Lung (tissue), 12 donors: Measurements from ENCODE around the gene NUFIP1. TPM values are rescaled to one million over a fixed set of nuclear protein-coding genes. Genes with fewer than 3 reads are reported as not detected.
A peak's percentile ranks its signal among the peaks of the same experiment; 100 is the strongest.

ENCODE experiments used
- ATAC-seq: fragments of 200-7000 bp; cut with Tn5 transposase; one replicate; pipeline ENCODE4 v1.9.1; 2020; ENCODE audit warnings: moderate number of reproducible peaks; ENCODE audit not compliant: insufficient read depth, low FRiP score
- DNase-seq, 3 donors: peaks; one replicate each; pipeline ENCODE4 v3.0.0-alpha.2; 2013 to 2017
- H3K27ac ChIP-seq, 2 donors: one replicate each; pipeline ENCODE4 v1.5.1; 2013; ENCODE audit warnings: mild to moderate bottlenecking in 2 of 2, moderate library complexity in 2 of 2, control low read depth in 1 of 2, inconsistent platforms in 1 of 2, low read depth in 1 of 2, low read length in 1 of 2
- H3K27me3 ChIP-seq, 3 donors: one replicate each; pipeline ENCODE4 v1.5.1; 2013; ENCODE audit warnings: low read length in 2 of 3; ENCODE audit not compliant: control insufficient read depth in 3 of 3, insufficient read depth in 3 of 3
- H3K36me3 ChIP-seq, 4 donors: one replicate each; pipeline ENCODE4 v1.5.1; 2013; ENCODE audit warnings: low read length in 4 of 4, mild to moderate bottlenecking in 1 of 4, moderate library complexity in 1 of 4; ENCODE audit not compliant: control insufficient read depth in 4 of 4, insufficient read depth in 4 of 4
- H3K4me1 ChIP-seq, 5 donors: one replicate each; pipeline ENCODE4 v1.5.1; 2013; ENCODE audit warnings: low read length in 5 of 5, mild to moderate bottlenecking in 2 of 5, moderate library complexity in 1 of 5; ENCODE audit not compliant: control insufficient read depth in 5 of 5, insufficient read depth in 5 of 5
- H3K4me3 ChIP-seq: one replicate; pipeline ENCODE4 v1.5.1; 2013; ENCODE audit warnings: mild to moderate bottlenecking, control low read depth, moderate library complexity
- H3K9ac ChIP-seq, 2 donors: one replicate each; pipeline ENCODE4 v1.5.1; 2013; ENCODE audit warnings: low read length in 2 of 2, control low read depth in 1 of 2; ENCODE audit not compliant: insufficient read depth in 1 of 2
- H3K9me3 ChIP-seq, 4 donors: one replicate each; pipeline ENCODE4 v1.5.1; 2013; ENCODE audit warnings: low read length in 3 of 4, mild to moderate bottlenecking in 1 of 4, moderate library complexity in 1 of 4; ENCODE audit not compliant: control insufficient read depth in 4 of 4, insufficient read depth in 3 of 4
- CTCF ChIP-seq: IDR thresholded peaks from 2 replicates; pipeline ENCODE4 v1.5.1; 2012; ENCODE audit warnings: mild to moderate bottlenecking; ENCODE audit errors: control extremely low read depth, extremely low read depth
- WGBS, 2 donors: extraction: QIAGEN DNeasy Blood & Tissue Kit; methylation state at CpG; one replicate each; pipeline ENCODE4 v1.1.7; 2013; 5-methylcytosine and 5-hydroxymethylcytosine counted together
- polyA plus RNA-seq, 2 donors: library from polyadenylated mRNA; stranded (reverse); fragments of 200-250 nt; gene quantifications; one replicate each; pipeline ENCODE4 v1.2.1, GENCODE V29; 2013
- total RNA-seq, 2 donors: library from RNA; depleted of rRNA in 1 of 2; stranded (reverse); fragments of >200 nt in 1 of 2; gene quantifications; one replicate each; pipeline ENCODE4 v1.2.1, GENCODE V29; 2014 to 2021
- donor health status: control.
- donor health status: control.
- donor health status: Bipolar disorder and iron deficiency.
- donor health status: healthy.
- donor health status: DM: yes; HTN: yes; CAD: no.

NUFIP1 gene
- total and polyA plus RNA-seq, 4 donors = 2.9 to 5.0 (median 3.5) TPM

DNA sequence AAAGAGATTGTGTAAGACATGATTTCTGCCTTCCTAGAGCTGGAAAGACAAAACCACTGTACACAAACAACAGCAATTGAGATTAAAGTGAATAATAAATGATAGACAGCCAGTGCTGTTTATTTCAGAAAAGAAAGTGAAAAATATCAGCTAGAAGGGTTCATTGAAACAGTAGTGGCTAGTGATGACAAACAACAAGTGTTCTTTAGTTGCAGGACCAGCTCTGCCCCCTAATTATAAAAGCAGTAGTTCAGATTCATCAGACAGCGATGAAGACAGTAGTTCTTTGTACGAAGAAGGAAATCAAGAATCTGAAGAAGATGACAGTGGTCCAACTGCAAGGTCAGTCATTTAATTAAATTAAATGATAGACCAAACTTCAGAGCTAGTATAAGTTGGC, 14.8 kb upstream of the NUFIP1 start:
- peaks cover 10 to 40% (median 15%) of the 10 kb centered on the region in 4 donors for H3K36me3 ChIP-seq
- no peaks in the 10 kb centered on the region for H3K27me3 ChIP-seq
- no peaks in the 10 kb centered on the region for H3K4me1 ChIP-seq
- no peak overlapping the region for H3K9ac ChIP-seq
- H3K9me3 ChIP-seq = no peaks in the 10 kb centered on the region
- no peak overlapping the region for H3K4me3 ChIP-seq
- no peak overlapping the region for H3K27ac ChIP-seq
- DNase-seq (no peak), ATAC-seq (no peak)
- no peak for TF ChIP-seq CTCF
- WGBS, 2 donors = 97 to 98% methylated on average over 2 of the region's 2 CpGs

DNA sequence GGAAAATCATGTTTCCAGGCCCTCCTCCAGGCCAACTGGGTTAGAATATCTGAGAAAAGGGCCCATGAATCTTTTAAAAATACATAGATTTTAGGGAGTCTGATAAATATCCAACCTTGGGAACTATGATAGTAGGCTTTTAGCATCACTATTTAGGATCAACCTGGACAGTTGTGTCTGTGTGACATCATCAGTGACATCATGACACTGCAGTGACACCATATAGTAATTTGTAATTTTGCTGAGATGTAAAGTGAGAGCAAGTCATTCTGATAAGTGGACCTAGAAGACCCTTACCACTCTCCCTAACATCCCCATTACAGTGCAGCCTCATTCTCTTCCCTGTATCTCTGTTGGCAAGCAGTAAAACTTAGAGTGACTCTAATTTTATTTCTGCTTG, 14.1 kb upstream of the NUFIP1 start:
- TF ChIP-seq CTCF = no peak
- ATAC-seq (no peak), DNase-seq (no peak)
- Histone ChIP-seq H3K27ac (no peak overlapping the region), H3K9ac (no peak overlapping the region), H3K4me1 (no peaks in the 10 kb centered on the region), H3K36me3 (peaks cover 10 to 37% (median 15%) of the 10 kb centered on the region in 4 donors), H3K27me3 (no peaks in the 10 kb centered on the region), H3K9me3 (no peaks in the 10 kb centered on the region), H3K4me3 (no peak overlapping the region)

DNA sequence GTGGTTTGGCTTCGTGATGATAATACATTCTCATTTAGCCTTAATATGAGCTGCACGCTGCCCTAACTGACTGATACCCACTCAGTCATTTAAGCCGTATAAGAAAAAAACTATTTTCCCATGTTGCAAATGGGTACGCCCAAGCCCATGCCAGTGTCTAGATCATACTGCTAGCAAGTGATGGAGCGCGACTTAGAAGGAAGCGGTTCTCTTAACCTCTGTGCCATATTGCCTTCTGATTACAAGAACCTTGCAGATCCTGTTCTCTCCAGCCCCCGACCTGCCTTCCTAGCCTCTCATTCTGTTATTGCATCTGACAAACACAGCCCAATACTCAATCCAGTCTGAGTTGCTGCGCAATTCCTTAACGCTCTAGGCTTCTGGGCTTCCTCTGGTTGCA, 670 bp upstream of the NUFIP1 start:
- Histone ChIP-seq H3K27ac (peak overlapping the region; percentile 55 to 92), H3K4me3 (peak overlapping the region; percentile 96), H3K4me1 (peaks cover 4 to 19% (median 10%) of the 10 kb centered on the region in 5 donors), H3K9me3 (no peaks in the 10 kb centered on the region), H3K9ac (peak overlapping the region; percentile 94 to 96), H3K27me3 (no peaks in the 10 kb centered on the region), H3K36me3 (peaks cover 0 to 6% (median 3%) of the 10 kb centered on the region in 4 donors)
- ATAC-seq = no peak
- DNase-seq = peak in 2 of 3 donors; percentile 11 to 16
- TF ChIP-seq CTCF = no peak
- WGBS, 2 donors = 4 to 11% methylated on average over 10 of the region's 10 CpGs

DNA sequence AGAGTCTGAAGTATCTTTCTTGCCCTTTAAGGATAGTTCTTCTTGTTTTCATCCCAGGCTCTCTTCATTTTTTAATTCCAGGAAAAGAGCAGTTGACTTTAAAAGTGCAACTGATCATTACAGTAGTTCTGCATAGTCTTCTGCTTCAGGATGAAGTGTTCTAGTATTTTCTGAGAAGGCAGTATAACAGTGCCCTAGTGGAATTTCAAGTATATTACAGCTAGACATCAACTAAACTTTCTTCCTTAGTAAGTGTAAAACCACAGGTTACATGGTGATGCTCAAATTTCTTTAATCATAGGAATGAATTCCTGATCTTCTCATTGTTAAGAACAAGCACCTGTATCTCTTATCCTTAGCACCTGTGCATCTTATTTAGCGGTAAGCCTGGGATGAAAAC, 10.9 kb downstream of the NUFIP1 start:
- no peak overlapping the region for H3K4me3 ChIP-seq
- peaks cover 0 to 8% (median 0%) of the 10 kb centered on the region in 5 donors for H3K4me1 ChIP-seq
- H3K9ac ChIP-seq = no peak overlapping the region
- no peaks in the 10 kb centered on the region for H3K27me3 ChIP-seq
- TF ChIP-seq CTCF = no peak
- ATAC-seq (no peak), DNase-seq (no peak)
- WGBS, 2 donors = 95 to 97% methylated on average over 1 of the region's 1 CpG
- peaks cover 2 to 32% (median 17%) of the 10 kb centered on the region in 4 donors for H3K36me3 ChIP-seq
- H3K9me3 ChIP-seq = no peaks in the 10 kb centered on the region
- no peak overlapping the region for H3K27ac ChIP-seq
